ENCODE measurements around the gene ALAS1.
"Not testable (repeated sequence)": the region's sequence is repeated elsewhere in the genome, so short reads cannot be mapped to it uniquely, and the experiment has no call there.

Gene ALAS1

GRCh38 chr3:52154135-52155094 is 43.5 kb upstream of the ALAS1 start, which contains the start of gene POC1A:
Gene POC1A (minus strand): TSS chr3:52154423. CDS start chr3:52154372, 51 bp downstream.
- TF ChIP-seq CTCF (conservative IDR thresholded peaks at IDR 0.05), result no peak
- peak within 1 kb of the TSS; percentile 82 for H3K27ac ChIP-seq

GRCh38 chr3:52155912-52156311 is 42.0 kb upstream of the ALAS1 start:
- TF ChIP-seq CTCF (conservative IDR thresholded peaks at IDR 0.05), result no peak
- H3K27ac ChIP-seq, result no peak overlapping the region

- H3K27ac ChIP-seq, result no peak overlapping the region
- no peak for TF ChIP-seq CTCF (conservative IDR thresholded peaks at IDR 0.05)
Observed at GRCh38 chr3:52159503-52159902, 38.5 kb upstream of the ALAS1 start.

GRCh38 chr3:52162250-52162872 is 35.6 kb upstream of the ALAS1 start:
- H3K27ac ChIP-seq, result peak overlapping the region; percentile 73
- TF ChIP-seq CTCF (conservative IDR thresholded peaks at IDR 0.05), result no peak

GRCh38 chr3:52167240-52167639 is 30.7 kb upstream of the ALAS1 start:
- no peak for TF ChIP-seq CTCF (conservative IDR thresholded peaks at IDR 0.05)
- H3K27ac ChIP-seq, result no peak overlapping the region

GRCh38 chr3:52170217-52170616 is 27.7 kb upstream of the ALAS1 start:
- H3K27ac ChIP-seq, result not testable (repeated sequence)

GRCh38 chr3:52171514-52172261 is 26.3 kb upstream of the ALAS1 start:
- no peak overlapping the region for H3K27ac ChIP-seq
- no peak for TF ChIP-seq CTCF (conservative IDR thresholded peaks at IDR 0.05)
